SHP77 (cell line): ENCODE results near the gene PITX1.
"Not testable (repeated sequence)": the region's sequence is repeated elsewhere in the genome, so short reads cannot be mapped to it uniquely, and the experiment has no call there.

Experiments used
- DNase-seq, 2 experiments: peaks; one replicate each; lab custom pipeline; 2025; lab: John Stamatoyannopoulos, UW

PITX1 gene

DNA sequence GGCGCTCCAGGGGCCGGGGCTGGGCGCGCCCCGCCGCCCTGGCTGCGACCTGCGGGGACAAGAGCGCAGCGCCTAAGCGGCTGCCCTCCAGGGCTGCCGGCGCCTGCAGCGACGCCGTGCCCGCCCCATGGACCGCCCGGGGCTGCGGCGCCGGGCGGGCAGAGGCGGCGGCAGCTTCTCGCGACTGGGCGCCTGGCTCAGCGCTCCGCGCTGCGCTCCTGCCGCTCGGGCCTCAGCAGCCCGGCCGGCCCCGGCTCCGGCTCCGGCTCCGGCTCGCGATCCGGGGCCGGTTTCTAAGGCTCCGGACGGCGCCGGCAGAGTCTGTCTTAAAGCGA, at the start of gene PITX1:
Gene PITX1, minus strand, starts transcription at position 328 of the 335 bp plus-strand sequence. CDS start 347 bp downstream, outside the sequence.
- DNase-seq, result no peak

- not testable (repeated sequence) for DNase-seq
Observed at GRCh38 chr5:135083334-135083733, 49.3 kb upstream of the PITX1 start.

DNA sequence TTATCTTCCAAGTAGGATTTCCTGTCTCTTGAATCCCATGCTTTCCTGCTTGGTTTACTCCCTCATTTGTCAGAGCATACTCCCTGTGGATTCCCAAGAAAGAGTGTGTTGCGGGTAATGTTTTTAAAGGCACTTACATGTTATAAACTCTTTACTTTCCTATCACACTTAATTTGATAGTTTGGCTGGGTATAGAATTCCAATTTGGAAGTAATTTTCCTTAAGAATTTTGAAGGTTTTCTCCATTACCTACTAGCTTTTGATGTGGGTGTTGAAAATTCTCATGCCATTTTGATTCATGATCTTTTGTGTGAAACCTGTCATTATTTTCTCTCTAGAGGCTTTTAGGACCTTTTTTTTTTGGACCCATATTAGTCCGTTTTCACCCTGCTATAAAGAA, 47.2 kb upstream of the PITX1 start:
- no peak for DNase-seq

GRCh38 chr5:135079760-135080159, 45.7 kb upstream of the PITX1 start:
- no peak for DNase-seq

DNA sequence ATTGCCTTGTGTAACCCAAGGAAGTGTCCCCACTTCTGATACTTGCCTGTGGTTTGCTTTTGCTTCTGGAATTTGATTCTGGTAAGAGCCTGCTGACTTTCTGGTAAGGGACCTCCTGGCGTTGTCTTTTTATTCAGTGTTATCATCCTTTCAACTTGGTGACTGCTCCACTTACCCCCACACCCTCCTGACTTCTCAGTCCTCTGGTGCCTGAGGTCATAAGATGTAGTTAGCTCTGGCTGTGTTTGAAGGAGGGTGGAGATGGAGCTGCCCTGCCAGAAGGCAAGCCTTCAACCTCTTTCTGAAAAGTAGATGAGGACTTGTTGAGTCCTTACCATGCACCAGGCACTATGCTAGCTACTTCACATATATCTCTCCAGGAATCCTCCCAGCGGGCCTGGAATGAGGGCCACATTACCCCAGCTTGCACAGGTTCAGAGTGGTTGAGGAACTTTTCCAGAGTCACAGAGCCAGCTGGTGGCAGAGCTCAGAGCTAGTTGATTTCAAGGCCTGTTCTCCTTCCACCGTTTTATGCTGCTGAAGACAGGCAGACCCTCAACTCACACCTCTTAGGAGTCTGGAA, 45.2 kb upstream of the PITX1 start:
- DNase-seq, result no peak

- no peak for DNase-seq
Observed at GRCh38 chr5:135076801-135077200, 42.8 kb upstream of the PITX1 start.

DNA sequence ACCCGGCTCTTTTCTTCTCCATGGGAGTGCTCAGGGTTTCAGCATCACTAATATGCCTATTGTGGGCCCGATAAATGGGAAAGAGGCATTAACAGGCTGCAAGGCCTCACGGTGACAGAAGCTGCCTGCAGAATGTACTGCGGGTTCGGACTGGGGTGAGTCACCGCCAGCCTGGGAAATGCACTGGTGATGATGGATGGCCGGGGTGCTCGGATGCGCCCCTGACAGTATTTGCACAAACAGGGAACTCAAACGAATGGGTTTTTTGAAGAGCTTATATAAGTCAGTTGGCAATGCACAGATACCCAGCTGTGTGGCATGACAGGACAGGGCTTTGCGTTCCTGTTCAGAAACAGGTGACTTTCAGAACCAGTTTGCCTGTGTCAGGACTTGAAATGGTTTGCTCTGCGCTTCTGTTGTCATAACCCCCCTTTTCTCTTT, 42.0 kb upstream of the PITX1 start:
- peak; percentile 33 to 36 for DNase-seq

DNA sequence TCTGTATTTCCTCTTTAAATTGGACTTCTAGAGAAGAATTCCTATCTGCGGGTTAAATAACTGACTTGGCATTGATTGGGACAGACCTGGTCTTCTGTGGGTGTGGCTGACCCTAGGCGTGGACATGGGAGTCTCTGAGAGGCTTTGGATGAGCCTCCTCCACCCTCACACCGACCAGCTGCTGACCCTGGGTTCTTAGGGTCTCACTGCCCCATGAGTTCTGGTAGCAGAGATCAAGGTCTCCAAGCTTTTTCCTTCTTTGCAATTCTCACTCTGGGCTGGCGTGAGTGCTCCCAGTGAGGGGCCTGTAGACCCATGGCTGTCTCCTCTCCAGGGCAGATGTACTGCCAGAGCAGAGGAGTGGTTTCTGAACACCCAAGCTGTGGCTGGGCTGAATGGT, 41.6 kb upstream of the PITX1 start:
- no peak for DNase-seq

GRCh38 chr5:135073761-135074345, 39.8 kb upstream of the PITX1 start:
- no peak for DNase-seq

- peak; percentile 50 to 76 for DNase-seq
Observed at GRCh38 chr5:135072387-135073281, 38.6 kb upstream of the PITX1 start.

DNA sequence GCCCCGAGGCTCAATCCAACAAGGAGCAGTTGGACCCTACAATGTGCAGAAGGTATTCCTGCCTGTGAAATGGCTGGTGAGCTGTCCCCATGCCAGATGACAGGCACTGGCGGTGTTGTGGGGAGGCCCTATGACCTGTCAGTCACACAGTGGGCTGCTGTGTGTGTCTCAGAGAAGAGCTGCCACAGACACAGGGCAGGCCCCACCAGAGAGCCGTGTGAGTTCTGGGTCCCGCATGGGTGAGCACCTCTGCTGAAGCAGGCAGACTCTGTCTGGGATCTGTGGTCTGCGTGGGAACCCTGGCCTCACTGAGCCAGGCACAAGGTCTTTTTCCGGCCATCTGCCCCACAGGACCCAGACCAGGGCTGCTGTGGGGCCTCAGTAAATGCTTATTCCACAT, 37.3 kb upstream of the PITX1 start:
- no peak for DNase-seq

GRCh38 chr5:135069895-135070657, 36.0 kb upstream of the PITX1 start:
- no peak for DNase-seq

- DNase-seq, result no peak
Observed at GRCh38 chr5:135069016-135069770, 35.2 kb upstream of the PITX1 start.

- DNase-seq, result no peak
Observed at GRCh38 chr5:135067587-135067986, 33.6 kb upstream of the PITX1 start.

DNA sequence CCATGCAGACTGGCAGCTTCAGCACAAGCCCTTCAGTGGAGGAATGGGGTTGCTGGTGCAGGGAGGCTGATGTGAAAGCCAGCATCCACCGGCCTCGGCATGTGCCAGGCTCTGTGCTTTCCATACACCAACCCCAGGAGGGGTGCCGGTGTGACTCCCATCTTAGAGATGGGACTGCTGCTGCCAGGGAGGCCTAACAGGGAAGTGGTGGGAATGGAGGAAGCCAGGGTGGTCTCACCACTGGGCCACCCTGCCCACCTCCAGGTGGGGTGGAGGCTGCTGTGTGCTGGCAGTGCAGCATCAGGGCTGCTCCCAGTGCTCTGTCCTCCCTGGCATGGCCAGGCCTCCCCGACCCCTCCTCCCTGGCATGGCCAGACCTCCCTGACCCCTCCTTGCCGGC, 32.8 kb upstream of the PITX1 start:
- no peak for DNase-seq

- no peak for DNase-seq
Observed at GRCh38 chr5:135065306-135066265, 31.6 kb upstream of the PITX1 start.

DNA sequence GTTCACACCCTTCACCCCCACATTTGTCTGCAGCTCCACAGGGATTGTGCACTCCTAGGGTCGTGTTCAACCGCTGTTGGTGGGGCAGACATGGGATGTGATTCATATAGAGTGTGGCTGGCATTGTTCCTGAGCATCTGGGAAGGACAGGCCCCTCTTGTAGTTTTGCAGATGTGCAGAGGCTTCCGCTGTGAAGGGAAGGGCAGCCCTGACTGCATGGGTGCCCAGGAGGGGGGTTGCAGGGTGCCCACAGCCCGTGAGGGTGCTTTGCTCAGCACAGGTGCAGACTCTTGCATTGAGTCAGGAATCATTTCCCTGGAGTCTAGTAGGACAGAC, 30.2 kb upstream of the PITX1 start:
- DNase-seq, result no peak

DNA sequence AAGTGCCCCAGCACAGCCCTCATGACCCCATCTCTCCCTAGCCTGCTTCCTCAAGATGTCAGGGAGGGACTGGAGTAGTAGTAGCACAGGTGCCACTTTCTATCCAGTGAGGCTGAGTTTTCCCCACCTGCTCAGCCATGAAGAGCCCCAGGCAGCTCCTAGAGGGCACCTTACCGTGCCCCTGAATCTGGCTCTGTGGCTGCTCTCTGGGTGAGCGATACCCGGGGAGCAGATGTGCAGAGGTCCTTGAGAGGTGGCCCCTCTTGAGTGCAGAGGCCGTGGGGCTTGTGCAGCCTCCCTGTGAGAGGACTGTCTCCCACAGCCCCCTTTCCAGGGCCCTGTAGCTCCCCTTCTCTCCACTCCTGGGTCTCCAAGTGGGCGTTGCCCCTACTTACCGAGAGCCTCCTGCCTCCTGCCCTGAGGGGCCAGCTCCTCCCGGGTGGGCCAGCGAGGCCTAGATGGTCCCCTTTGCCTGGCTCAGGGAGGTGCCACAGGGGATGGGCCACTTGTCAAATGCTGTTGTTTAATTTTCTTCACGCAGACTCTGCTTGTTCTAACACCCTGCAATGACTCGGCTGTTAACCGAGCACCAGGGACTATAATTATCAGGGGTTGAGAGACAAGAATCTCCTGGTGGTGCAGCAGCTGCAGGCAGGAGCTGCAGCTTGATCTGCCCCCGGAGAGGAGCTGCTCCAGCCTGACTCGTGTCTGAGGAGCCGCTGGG, 29.6 kb upstream of the PITX1 start:
- no peak for DNase-seq

DNA sequence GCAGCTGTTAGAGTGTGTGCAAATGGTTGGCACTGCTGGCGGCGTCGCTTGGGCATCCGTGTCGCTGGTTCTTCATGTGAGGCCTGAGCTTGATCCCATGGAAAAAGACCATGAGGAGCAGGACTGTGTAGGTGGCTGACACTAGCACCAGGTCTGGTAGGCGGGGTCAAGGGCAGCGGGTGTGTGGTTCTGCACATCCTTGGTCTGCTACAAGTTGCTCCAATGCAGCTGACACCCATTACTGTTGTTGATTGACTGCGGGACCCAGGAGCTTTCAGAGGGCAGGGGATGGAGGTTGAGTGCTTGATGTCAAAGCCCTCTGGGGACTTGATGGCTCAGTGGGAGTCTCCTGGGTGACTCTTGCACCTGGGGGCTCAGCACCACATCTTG, 29.0 kb upstream of the PITX1 start:
- DNase-seq, result no peak
